ENCODE data around the gene IGF2BP1. TPM values are rescaled to one million over a fixed set of nuclear protein-coding genes. Genes with fewer than 3 reads are reported as not detected.
"Not testable (repeated sequence)": the region's sequence is repeated elsewhere in the genome, so short reads cannot be mapped to it uniquely, and the experiment has no call there.

IGF2BP1 gene
- total RNA-seq, 2 donors from 2014 or later, result not detected

DNA sequence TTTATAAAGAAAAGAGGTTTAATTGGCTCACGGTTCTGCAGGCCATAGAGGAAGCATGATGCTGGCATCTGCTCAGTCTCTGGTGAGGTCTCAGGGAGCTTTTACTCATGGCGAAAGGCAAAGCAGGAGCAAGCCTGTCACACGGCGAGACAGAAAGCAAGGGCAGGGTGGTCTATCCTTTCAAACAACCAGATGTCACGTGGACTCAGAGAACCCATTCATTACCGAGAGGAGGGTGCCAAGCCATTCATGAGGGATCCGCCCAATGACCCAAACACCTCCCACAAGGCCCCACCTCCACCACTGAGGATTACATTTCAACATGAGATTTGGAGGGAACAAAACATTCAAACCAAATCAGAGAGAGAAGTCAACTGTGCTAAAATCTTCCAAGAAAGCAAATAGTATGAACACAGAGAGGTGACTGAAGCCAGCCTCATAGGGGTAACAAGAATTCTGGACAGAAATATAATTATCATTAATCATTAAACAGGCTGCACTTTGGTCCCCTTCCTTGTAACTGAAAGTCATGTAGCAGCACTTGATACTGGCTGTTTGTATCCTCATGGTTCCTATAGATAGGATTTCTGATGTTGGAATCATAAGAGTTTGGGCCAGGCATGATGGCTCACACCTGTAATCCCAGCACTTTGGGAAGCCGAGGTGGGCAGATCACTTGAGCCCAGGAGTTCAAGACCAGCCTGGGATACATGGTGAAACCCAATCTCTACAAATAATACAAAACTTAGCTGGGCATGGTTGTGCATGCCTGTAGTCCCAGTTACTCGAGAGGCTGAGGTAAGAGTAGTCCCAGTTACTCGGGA is 82.9 kb downstream of the IGF2BP1 start:
- Histone ChIP-seq H3K36me3 (no peaks in the 10 kb centered on the region), H3K27ac (no peak overlapping the region), H3K4me3 (no peak overlapping the region), H3K9me3 (no peaks in the 10 kb centered on the region), H3K4me1 (no peaks in the 10 kb centered on the region), H3K27me3 (no peaks in the 10 kb centered on the region)
- no peak for TF ChIP-seq CTCF (IDR thresholded peaks at IDR 0.05)
- DNase-seq (ENCODE audit: low spot score), result no peak

GRCh38 chr17:49082231-49082630 is 85.0 kb downstream of the IGF2BP1 start:
- DNase-seq (ENCODE audit: low spot score), result no peak
- Histone ChIP-seq H3K4me1 (no peaks in the 10 kb centered on the region), H3K4me3 (no peak overlapping the region), H3K27ac (no peak overlapping the region), H3K36me3 (no peaks in the 10 kb centered on the region), H3K27me3 (no peaks in the 10 kb centered on the region), H3K9me3 (no peaks in the 10 kb centered on the region)
- TF ChIP-seq CTCF (IDR thresholded peaks at IDR 0.05), result no peak

GRCh38 chr17:49085046-49085445 is 87.9 kb downstream of the IGF2BP1 start:
- H3K36me3 ChIP-seq; H3K27me3 ChIP-seq; H3K4me3 ChIP-seq; H3K27ac ChIP-seq; H3K4me1 ChIP-seq; DNase-seq (ENCODE audit: low spot score); H3K9me3 ChIP-seq: not testable (repeated sequence)

- DNase-seq (ENCODE audit: low spot score), result no peak
- Histone ChIP-seq H3K27me3 (no peaks in the 10 kb centered on the region), H3K4me1 (no peaks in the 10 kb centered on the region), H3K36me3 (no peaks in the 10 kb centered on the region), H3K27ac (no peak overlapping the region), H3K4me3 (no peak overlapping the region), H3K9me3 (no peaks in the 10 kb centered on the region)
- TF ChIP-seq CTCF (IDR thresholded peaks at IDR 0.05), result no peak
Observed at GRCh38 chr17:49085565-49086315, 88.6 kb downstream of the IGF2BP1 start.

- Histone ChIP-seq H3K36me3 (no peaks in the 10 kb centered on the region), H3K27me3 (no peaks in the 10 kb centered on the region), H3K4me1 (no peaks in the 10 kb centered on the region), H3K4me3 (no peak overlapping the region), H3K27ac (no peak overlapping the region), H3K9me3 (no peaks in the 10 kb centered on the region)
- DNase-seq (ENCODE audit: low spot score), result no peak
- TF ChIP-seq CTCF (IDR thresholded peaks at IDR 0.05), result no peak
Observed at GRCh38 chr17:49086316-49086605, 89.1 kb downstream of the IGF2BP1 start.

GRCh38 chr17:49086649-49087048 is 89.5 kb downstream of the IGF2BP1 start:
- DNase-seq (ENCODE audit: low spot score), result no peak
- TF ChIP-seq CTCF (IDR thresholded peaks at IDR 0.05), result no peak
- Histone ChIP-seq H3K36me3 (no peaks in the 10 kb centered on the region), H3K9me3 (no peaks in the 10 kb centered on the region), H3K27me3 (no peaks in the 10 kb centered on the region), H3K4me1 (no peaks in the 10 kb centered on the region), H3K27ac (no peak overlapping the region), H3K4me3 (no peak overlapping the region)
